Upper lobe of left lung (tissue), 4 donors: ENCODE results near the gene ARHGAP8.

Experiments
- POLR2A ChIP-seq, 4 donors: fragments of 450-650 bp; IDR thresholded peaks; one replicate each; pipeline ENCODE4 v1.5.1; 2016 to 2017; ENCODE audit warnings: antibody characterized with exemption in 4 of 4, mild to moderate bottlenecking in 2 of 4
- POLR2AphosphoS5 ChIP-seq, 2 donors: sonication (generic); formaldehyde crosslinking; IDR thresholded peaks; one replicate each; pipeline ENCODE4 v1.5.1; 2017; ENCODE audit warnings: antibody characterized with exemption in 2 of 2
- TF ChIP-seq, protein P1 (sequence below), 6 experiments: fragments of 450-650 bp in 4 of 6; fragments of 200-600 bp in 2 of 6; sonication (generic) in 2 of 6; IDR thresholded peaks; one replicate each; pipeline ENCODE4 v1.5.1; 2016 to 2019; ENCODE audit warnings: antibody characterized with exemption in 6 of 6

GRCh38 chr22:44804327-44804726 lies 52.0 kb downstream of the ARHGAP8 start:
- TF ChIP-seq, protein P1, sequence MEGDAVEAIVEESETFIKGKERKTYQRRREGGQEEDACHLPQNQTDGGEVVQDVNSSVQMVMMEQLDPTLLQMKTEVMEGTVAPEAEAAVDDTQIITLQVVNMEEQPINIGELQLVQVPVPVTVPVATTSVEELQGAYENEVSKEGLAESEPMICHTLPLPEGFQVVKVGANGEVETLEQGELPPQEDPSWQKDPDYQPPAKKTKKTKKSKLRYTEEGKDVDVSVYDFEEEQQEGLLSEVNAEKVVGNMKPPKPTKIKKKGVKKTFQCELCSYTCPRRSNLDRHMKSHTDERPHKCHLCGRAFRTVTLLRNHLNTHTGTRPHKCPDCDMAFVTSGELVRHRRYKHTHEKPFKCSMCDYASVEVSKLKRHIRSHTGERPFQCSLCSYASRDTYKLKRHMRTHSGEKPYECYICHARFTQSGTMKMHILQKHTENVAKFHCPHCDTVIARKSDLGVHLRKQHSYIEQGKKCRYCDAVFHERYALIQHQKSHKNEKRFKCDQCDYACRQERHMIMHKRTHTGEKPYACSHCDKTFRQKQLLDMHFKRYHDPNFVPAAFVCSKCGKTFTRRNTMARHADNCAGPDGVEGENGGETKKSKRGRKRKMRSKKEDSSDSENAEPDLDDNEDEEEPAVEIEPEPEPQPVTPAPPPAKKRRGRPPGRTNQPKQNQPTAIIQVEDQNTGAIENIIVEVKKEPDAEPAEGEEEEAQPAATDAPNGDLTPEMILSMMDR (IDR thresholded peaks at IDR 0.05) = no peak
- no peak for TF ChIP-seq POLR2AphosphoS5 (IDR thresholded peaks at IDR 0.05)
- no peak for TF ChIP-seq POLR2A (IDR thresholded peaks at IDR 0.05)
